Esophagus squamous epithelium (tissue), 4 donors: ENCODE measurements around the gene SIX1.

Source experiments
- POLR2A ChIP-seq, 4 donors: fragments of 450-650 bp; IDR thresholded peaks; one replicate each; pipeline ENCODE4 v1.6.1; 2017; ENCODE audit warnings: antibody characterized with exemption in 4 of 4, mild to moderate bottlenecking in 4 of 4, moderate library complexity in 3 of 4
- TF ChIP-seq, protein P1 (sequence below), 6 experiments: fragments of 450-650 bp in 4 of 6; fragments of 200-600 bp in 2 of 6; sonication (generic) in 2 of 6; IDR thresholded peaks; one replicate each; pipeline ENCODE4 v1.5.1; 2016 to 2019; ENCODE audit warnings: antibody characterized with exemption in 6 of 6, mild to moderate bottlenecking in 4 of 6, moderate library complexity in 4 of 6

DNA sequence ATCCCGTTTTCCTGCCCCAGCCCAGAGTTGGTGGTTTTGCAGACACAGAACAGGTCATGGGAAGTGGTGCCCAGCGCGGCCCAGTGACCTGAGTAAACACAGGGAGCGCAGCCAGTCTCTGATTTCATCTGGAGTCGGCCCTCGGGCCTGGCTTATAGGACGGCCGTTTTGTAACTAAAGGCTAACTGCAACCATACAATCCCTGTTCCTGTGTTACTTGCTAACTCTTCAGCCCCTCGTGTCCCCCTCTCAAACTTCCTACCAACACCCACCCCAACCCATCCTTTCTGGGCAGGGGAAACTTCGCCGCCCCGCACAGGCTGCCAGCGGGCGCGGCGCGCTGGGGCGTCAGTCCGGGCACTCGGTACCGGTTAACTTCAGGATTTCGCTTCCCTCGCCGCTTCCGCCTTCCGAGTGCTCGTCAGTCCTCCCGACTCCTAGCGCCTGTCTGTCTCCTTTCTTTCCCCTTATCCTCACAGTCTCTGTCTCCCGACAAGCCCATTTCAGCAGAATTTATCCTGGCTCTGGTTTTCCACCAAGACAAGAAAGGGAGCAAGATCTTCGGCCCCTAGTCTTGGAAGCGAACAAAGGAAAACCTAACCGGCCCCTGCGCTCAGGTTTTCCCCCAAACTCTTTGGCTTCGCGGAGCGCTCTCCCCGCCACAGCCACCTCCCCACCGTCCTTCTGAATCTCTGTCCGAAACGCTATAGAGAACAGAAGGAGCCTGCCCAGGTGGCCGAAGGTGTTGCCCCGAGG, 2.0 kb downstream of the SIX1 start:
- no peak for TF ChIP-seq POLR2A (IDR thresholded peaks at IDR 0.05)
- TF ChIP-seq, protein P1, sequence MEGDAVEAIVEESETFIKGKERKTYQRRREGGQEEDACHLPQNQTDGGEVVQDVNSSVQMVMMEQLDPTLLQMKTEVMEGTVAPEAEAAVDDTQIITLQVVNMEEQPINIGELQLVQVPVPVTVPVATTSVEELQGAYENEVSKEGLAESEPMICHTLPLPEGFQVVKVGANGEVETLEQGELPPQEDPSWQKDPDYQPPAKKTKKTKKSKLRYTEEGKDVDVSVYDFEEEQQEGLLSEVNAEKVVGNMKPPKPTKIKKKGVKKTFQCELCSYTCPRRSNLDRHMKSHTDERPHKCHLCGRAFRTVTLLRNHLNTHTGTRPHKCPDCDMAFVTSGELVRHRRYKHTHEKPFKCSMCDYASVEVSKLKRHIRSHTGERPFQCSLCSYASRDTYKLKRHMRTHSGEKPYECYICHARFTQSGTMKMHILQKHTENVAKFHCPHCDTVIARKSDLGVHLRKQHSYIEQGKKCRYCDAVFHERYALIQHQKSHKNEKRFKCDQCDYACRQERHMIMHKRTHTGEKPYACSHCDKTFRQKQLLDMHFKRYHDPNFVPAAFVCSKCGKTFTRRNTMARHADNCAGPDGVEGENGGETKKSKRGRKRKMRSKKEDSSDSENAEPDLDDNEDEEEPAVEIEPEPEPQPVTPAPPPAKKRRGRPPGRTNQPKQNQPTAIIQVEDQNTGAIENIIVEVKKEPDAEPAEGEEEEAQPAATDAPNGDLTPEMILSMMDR (IDR thresholded peaks at IDR 0.05), result no peak
